Liver (tissue), 3 donors: ENCODE results near the gene TNFRSF21.

Experiments used
- EGR1 ChIP-seq, 2 donors: IDR thresholded peaks; 2 replicates each; pipeline ENCODE4 v1.6.1; 2016 to 2018; ENCODE audit warnings: antibody characterized with exemption in 2 of 2, low read depth in 2 of 2
- GABPA ChIP-seq, 2 donors: IDR thresholded peaks in 1 of 2; conservative IDR thresholded peaks in 1 of 2; 2 replicates each; pipeline ENCODE4 v1.6.1; 2016; ENCODE audit warnings: antibody characterized with exemption in 2 of 2, mild to moderate bottlenecking in 1 of 2, moderate library complexity in 1 of 2
- RAD21 ChIP-seq, 2 donors: IDR thresholded peaks; 2 replicates each; pipeline ENCODE4 v1.6.1; 2016; ENCODE audit warnings: antibody characterized with exemption in 2 of 2, mild to moderate bottlenecking in 2 of 2
- RXRA ChIP-seq, 2 donors: IDR thresholded peaks; 2 replicates each; pipeline ENCODE4 v1.6.1; 2017 to 2018; ENCODE audit warnings: antibody characterized with exemption in 2 of 2, mild to moderate bottlenecking in 1 of 2
- TAF1 ChIP-seq: conservative IDR thresholded peaks from 2 replicates; pipeline ENCODE4 v1.6.1; 2016; ENCODE audit warnings: antibody characterized with exemption, mild to moderate bottlenecking
- YY1 ChIP-seq: IDR thresholded peaks from 2 replicates; pipeline ENCODE4 v1.6.1; 2016; ENCODE audit warnings: antibody characterized with exemption, mild to moderate bottlenecking
- TF ChIP-seq, protein P1 (sequence below): fragments of 150-350 bp; IDR thresholded peaks from 2 replicates; pipeline ENCODE4 v1.5.1; 2017; ENCODE audit warnings: improper control_type of control experiment, low read depth, low read length; ENCODE audit not compliant: missing input control
- TF ChIP-seq, protein P2 (sequence below): IDR thresholded peaks from 2 replicates; pipeline ENCODE4 v1.6.1; 2016; ENCODE audit warnings: antibody characterized with exemption
- TF ChIP-seq, protein P3 (sequence below): IDR thresholded peaks from 2 replicates; pipeline ENCODE4 v1.6.1; 2016; ENCODE audit warnings: antibody characterized with exemption, mild to moderate bottlenecking
- TF ChIP-seq, protein P4 (sequence below): IDR thresholded peaks from 2 replicates; pipeline ENCODE4 v1.6.1; 2016; ENCODE audit warnings: antibody characterized with exemption
- TF ChIP-seq, protein P5 (sequence below): IDR thresholded peaks from 2 replicates; pipeline ENCODE4 v1.6.1; 2016; ENCODE audit warnings: antibody characterized with exemption
- donor health status: healthy.
- donor health status: healthy.

DNA sequence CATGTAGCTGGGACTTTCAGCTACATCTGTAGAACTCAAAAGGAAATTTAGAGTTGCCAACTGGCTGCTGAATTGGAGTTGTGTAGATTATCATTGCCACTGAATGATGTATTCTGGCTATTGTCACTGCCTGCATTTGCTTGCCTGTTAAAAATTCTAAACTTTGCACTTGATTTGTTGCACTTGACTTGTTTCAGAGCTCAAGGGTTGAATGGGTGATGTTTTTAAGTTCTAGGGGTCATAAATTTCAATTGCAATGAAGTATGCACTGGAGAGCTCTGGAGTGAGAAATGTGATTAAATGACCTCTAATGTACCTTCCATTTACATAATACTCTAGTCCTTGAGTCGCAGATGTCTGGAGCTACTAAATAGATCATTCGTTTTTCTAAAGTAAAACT, 102.4 kb downstream of the TNFRSF21 start:
- TF ChIP-seq, protein P1, sequence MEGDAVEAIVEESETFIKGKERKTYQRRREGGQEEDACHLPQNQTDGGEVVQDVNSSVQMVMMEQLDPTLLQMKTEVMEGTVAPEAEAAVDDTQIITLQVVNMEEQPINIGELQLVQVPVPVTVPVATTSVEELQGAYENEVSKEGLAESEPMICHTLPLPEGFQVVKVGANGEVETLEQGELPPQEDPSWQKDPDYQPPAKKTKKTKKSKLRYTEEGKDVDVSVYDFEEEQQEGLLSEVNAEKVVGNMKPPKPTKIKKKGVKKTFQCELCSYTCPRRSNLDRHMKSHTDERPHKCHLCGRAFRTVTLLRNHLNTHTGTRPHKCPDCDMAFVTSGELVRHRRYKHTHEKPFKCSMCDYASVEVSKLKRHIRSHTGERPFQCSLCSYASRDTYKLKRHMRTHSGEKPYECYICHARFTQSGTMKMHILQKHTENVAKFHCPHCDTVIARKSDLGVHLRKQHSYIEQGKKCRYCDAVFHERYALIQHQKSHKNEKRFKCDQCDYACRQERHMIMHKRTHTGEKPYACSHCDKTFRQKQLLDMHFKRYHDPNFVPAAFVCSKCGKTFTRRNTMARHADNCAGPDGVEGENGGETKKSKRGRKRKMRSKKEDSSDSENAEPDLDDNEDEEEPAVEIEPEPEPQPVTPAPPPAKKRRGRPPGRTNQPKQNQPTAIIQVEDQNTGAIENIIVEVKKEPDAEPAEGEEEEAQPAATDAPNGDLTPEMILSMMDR: no peak
- TF ChIP-seq YY1: no peak
- TF ChIP-seq, protein P2, sequence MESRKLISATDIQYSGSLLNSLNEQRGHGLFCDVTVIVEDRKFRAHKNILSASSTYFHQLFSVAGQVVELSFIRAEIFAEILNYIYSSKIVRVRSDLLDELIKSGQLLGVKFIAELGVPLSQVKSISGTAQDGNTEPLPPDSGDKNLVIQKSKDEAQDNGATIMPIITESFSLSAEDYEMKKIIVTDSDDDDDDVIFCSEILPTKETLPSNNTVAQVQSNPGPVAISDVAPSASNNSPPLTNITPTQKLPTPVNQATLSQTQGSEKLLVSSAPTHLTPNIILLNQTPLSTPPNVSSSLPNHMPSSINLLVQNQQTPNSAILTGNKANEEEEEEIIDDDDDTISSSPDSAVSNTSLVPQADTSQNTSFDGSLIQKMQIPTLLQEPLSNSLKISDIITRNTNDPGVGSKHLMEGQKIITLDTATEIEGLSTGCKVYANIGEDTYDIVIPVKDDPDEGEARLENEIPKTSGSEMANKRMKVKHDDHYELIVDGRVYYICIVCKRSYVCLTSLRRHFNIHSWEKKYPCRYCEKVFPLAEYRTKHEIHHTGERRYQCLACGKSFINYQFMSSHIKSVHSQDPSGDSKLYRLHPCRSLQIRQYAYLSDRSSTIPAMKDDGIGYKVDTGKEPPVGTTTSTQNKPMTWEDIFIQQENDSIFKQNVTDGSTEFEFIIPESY: no peak
- no peak for TF ChIP-seq TAF1
- TF ChIP-seq, protein P3, sequence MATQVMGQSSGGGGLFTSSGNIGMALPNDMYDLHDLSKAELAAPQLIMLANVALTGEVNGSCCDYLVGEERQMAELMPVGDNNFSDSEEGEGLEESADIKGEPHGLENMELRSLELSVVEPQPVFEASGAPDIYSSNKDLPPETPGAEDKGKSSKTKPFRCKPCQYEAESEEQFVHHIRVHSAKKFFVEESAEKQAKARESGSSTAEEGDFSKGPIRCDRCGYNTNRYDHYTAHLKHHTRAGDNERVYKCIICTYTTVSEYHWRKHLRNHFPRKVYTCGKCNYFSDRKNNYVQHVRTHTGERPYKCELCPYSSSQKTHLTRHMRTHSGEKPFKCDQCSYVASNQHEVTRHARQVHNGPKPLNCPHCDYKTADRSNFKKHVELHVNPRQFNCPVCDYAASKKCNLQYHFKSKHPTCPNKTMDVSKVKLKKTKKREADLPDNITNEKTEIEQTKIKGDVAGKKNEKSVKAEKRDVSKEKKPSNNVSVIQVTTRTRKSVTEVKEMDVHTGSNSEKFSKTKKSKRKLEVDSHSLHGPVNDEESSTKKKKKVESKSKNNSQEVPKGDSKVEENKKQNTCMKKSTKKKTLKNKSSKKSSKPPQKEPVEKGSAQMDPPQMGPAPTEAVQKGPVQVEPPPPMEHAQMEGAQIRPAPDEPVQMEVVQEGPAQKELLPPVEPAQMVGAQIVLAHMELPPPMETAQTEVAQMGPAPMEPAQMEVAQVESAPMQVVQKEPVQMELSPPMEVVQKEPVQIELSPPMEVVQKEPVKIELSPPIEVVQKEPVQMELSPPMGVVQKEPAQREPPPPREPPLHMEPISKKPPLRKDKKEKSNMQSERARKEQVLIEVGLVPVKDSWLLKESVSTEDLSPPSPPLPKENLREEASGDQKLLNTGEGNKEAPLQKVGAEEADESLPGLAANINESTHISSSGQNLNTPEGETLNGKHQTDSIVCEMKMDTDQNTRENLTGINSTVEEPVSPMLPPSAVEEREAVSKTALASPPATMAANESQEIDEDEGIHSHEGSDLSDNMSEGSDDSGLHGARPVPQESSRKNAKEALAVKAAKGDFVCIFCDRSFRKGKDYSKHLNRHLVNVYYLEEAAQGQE: no peak
- TF ChIP-seq RAD21 (IDR thresholded peaks at IDR 0.05): no peak
- no peak for TF ChIP-seq EGR1 (IDR thresholded peaks at IDR 0.05; ENCODE audit: low read depth in 2 of 2)
- no peak for TF ChIP-seq RXRA (IDR thresholded peaks at IDR 0.05)
- TF ChIP-seq, protein P4, sequence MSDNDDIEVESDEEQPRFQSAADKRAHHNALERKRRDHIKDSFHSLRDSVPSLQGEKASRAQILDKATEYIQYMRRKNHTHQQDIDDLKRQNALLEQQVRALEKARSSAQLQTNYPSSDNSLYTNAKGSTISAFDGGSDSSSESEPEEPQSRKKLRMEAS: no peak
- TF ChIP-seq GABPA (IDR thresholded peaks at IDR 0.05 in 1 of 2, conservative IDR thresholded peaks at IDR 0.05 in 1 of 2): no peak
- TF ChIP-seq, protein P5, sequence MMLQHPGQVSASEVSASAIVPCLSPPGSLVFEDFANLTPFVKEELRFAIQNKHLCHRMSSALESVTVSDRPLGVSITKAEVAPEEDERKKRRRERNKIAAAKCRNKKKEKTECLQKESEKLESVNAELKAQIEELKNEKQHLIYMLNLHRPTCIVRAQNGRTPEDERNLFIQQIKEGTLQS: no peak
